ENCODE results near the gene TESMIN.

TESMIN gene

DNA sequence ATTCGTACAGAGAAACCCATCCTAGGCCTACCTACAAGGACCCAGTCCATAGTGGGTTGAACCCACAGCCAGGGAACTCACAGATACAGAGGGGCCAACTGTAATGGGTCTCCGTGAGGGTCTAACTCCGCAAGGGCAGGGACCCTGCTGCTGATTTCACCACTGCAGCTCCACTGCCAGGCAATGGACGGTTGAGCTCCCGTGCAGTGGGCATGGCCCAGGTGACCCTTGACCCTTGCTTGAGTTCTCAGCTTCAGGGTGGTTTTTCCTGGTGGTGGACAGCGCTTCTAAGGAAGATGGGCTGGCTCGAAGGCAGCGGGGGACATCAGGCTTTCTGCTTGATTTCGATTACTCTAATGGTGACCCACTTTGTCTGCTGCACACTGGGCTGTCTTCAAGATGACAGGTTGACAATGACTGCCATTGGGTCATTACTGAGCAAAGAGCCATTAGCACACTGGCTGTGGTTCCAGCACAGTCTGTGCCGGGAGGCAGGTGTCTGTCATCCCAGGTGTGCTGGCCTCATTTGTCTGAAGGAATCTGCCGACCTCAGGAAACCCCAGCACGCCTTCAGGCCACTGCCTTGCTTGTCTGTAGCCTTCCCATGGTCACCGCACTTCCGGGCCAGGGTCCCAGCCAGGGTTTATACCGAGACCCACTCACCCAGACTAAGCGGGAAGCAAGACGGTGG, 70.6 kb downstream of the TESMIN start:
- H3K27me3 ChIP-seq (replicated peaks; ENCODE audit: control insufficient read depth, insufficient read depth, low read length), result peaks cover 24% of the 10 kb centered on the region
- no peaks in the 10 kb centered on the region for H3K36me3 ChIP-seq (ENCODE audit: control insufficient read depth, insufficient read depth, low read length, severe bottlenecking)
- no peak for DNase-seq (ENCODE audit: low read depth)
- no peaks in the 10 kb centered on the region for H3K9me3 ChIP-seq (ENCODE audit: control insufficient read depth, low read length)
- no peak overlapping the region for H3K4me3 ChIP-seq (ENCODE audit: low read length)
- peaks cover 12% of the 10 kb centered on the region for H3K4me1 ChIP-seq (ENCODE audit: control insufficient read depth, insufficient read depth, low read length)
- no peak overlapping the region for H3K9ac ChIP-seq (ENCODE audit: low read length)

DNA sequence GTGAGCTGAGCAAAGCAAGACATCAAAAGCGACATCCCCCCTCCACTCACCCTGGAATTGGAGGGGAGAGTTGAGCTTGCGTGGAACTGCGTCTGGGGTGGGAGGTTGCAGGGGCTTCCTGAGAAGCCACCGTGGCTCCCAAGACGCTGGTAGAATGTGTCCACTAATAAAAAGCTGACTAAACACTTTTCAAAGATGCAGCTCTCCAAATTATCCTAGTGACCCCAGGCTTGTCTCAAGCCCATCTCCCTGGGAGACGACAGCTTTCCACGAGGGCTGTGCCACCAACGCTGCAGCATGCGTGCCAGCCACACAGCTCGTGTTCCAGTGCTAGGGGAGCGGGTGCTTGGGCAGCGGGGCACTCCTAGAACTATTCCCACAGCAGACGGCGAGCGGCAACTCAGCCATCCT, 73.3 kb downstream of the TESMIN start:
- H3K4me1 ChIP-seq (ENCODE audit: control insufficient read depth, insufficient read depth, low read length), result peaks cover 8% of the 10 kb centered on the region
- H3K36me3 ChIP-seq (ENCODE audit: control insufficient read depth, insufficient read depth, low read length, severe bottlenecking), result no peaks in the 10 kb centered on the region
- H3K9me3 ChIP-seq (ENCODE audit: control insufficient read depth, low read length), result peaks cover 10% of the 10 kb centered on the region
- H3K4me3 ChIP-seq (ENCODE audit: low read length), result no peak overlapping the region
- peaks cover 26% of the 10 kb centered on the region for H3K27me3 ChIP-seq (replicated peaks; ENCODE audit: control insufficient read depth, insufficient read depth, low read length)
- DNase-seq (ENCODE audit: low read depth), result no peak
- no peak overlapping the region for H3K9ac ChIP-seq (ENCODE audit: low read length)

DNA sequence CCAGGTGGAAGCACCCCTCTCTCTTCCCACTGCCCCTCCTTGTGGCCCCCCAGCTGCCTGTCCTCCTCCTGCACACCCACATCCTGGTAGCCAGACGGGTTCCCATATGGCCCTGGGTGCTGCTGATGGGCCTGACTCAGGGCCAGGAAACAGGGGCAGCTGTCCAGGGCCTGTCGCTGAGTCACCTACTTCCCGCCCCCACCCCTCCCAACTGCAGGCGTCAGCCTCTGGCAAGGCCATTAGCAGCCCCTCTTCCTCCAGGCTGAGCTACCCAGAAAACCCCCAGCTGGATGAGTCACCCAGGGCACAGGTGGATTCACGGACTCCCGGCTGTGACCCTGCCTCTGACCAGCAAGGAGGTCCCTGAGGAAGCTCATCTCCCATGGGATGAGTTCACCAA, 73.9 kb downstream of the TESMIN start:
- H3K27me3 ChIP-seq (replicated peaks; ENCODE audit: control insufficient read depth, insufficient read depth, low read length), result peaks cover 32% of the 10 kb centered on the region
- H3K4me1 ChIP-seq (ENCODE audit: control insufficient read depth, insufficient read depth, low read length), result peaks cover 2% of the 10 kb centered on the region
- no peaks in the 10 kb centered on the region for H3K36me3 ChIP-seq (ENCODE audit: control insufficient read depth, insufficient read depth, low read length, severe bottlenecking)
- DNase-seq (ENCODE audit: low read depth), result peak; percentile 33
- H3K4me3 ChIP-seq (ENCODE audit: low read length), result no peak overlapping the region
- H3K9ac ChIP-seq (ENCODE audit: low read length), result no peak overlapping the region
- peaks cover 10% of the 10 kb centered on the region for H3K9me3 ChIP-seq (ENCODE audit: control insufficient read depth, low read length)

DNA sequence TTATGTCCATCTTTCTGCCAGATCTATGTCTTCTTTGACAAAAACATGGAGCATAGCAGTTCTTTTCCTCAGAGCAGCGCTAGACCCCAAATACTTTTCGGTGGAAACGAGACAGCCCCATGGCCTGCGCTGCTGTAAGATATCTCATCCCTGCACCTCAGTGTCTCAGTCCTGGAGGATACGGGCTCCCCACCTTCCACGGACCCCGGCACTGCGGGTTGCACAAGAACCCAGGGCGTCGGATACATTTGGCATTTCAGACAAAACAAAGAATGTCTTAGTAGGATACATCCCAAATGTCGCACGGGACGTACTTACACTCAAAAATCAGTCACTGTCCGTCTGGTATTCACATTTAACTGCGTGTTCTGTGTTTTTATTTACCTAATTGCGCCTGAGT, 76.9 kb downstream of the TESMIN start:
- Histone ChIP-seq H3K9ac (ENCODE audit: low read length) (no peak overlapping the region), H3K4me3 (ENCODE audit: low read length) (no peak overlapping the region), H3K4me1 (ENCODE audit: control insufficient read depth, insufficient read depth, low read length) (no peaks in the 10 kb centered on the region), H3K36me3 (ENCODE audit: control insufficient read depth, insufficient read depth, low read length, severe bottlenecking) (no peaks in the 10 kb centered on the region), H3K9me3 (ENCODE audit: control insufficient read depth, low read length) (peaks cover 14% of the 10 kb centered on the region), H3K27me3 (replicated peaks; ENCODE audit: control insufficient read depth, insufficient read depth, low read length) (peaks cover 39% of the 10 kb centered on the region)
- no peak for DNase-seq (ENCODE audit: low read depth)

DNA sequence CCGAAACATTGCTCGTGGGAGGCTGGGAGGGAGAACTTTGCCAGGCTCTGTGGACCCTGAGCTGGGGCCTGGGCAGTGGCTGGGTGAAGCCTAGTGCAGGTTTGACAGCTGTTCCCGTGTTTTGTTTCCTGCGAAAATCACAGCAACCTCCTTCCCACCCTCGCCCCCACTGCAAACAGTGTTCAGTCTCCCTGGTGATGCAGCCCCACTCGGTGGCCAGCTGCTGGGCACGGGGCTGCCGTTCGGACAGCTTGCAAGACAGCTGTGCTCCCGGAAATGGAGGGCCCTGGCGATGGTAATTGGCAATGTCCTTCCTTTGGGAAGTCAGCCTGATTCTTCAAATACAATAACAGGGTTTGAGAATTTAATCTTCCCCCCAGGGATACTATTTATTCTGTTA, 77.3 kb downstream of the TESMIN start:
- Histone ChIP-seq H3K9ac (ENCODE audit: low read length) (no peak overlapping the region), H3K4me3 (ENCODE audit: low read length) (no peak overlapping the region), H3K36me3 (ENCODE audit: control insufficient read depth, insufficient read depth, low read length, severe bottlenecking) (no peaks in the 10 kb centered on the region), H3K27me3 (replicated peaks; ENCODE audit: control insufficient read depth, insufficient read depth, low read length) (peaks cover 43% of the 10 kb centered on the region), H3K9me3 (ENCODE audit: control insufficient read depth, low read length) (peaks cover 14% of the 10 kb centered on the region), H3K4me1 (ENCODE audit: control insufficient read depth, insufficient read depth, low read length) (no peaks in the 10 kb centered on the region)
- no peak for DNase-seq (ENCODE audit: low read depth)

DNA sequence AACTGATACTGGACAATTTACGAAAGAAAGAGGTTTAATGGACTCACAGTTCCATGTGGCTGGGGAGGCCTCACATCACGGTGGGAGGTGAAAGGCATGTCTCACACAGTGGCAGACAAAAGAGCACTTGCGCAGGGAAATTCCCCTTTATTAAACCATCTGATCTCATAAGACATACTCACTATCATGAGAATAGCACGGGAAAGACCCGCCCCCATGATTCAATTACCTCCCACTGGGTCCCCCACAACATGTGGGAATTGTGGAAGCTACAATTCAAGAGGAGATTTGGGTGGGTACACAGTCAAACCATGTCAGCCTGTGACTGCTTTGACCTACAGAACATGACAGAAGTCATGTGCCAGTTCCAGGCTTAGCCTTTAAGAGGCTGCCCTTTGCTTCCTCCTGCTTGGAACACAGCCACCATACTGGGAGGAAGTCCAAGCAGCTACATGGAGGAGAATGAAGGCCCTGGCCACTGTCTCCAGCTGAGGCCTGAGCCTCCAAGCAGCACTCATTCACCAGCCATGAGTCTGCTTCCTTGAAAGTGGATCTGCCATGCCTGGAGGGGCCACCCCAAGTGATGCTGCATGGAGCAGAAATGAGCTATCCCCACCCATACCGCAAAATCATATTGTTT, 77.9 kb downstream of the TESMIN start:
- no peak overlapping the region for H3K4me3 ChIP-seq (ENCODE audit: low read length)
- H3K9ac ChIP-seq (ENCODE audit: low read length), result no peak overlapping the region
- H3K36me3 ChIP-seq (ENCODE audit: control insufficient read depth, insufficient read depth, low read length, severe bottlenecking), result no peaks in the 10 kb centered on the region
- H3K9me3 ChIP-seq (ENCODE audit: control insufficient read depth, low read length), result peaks cover 14% of the 10 kb centered on the region
- DNase-seq (ENCODE audit: low read depth), result no peak
- H3K4me1 ChIP-seq (ENCODE audit: control insufficient read depth, insufficient read depth, low read length), result no peaks in the 10 kb centered on the region
- peaks cover 48% of the 10 kb centered on the region for H3K27me3 ChIP-seq (replicated peaks; ENCODE audit: control insufficient read depth, insufficient read depth, low read length)

DNA sequence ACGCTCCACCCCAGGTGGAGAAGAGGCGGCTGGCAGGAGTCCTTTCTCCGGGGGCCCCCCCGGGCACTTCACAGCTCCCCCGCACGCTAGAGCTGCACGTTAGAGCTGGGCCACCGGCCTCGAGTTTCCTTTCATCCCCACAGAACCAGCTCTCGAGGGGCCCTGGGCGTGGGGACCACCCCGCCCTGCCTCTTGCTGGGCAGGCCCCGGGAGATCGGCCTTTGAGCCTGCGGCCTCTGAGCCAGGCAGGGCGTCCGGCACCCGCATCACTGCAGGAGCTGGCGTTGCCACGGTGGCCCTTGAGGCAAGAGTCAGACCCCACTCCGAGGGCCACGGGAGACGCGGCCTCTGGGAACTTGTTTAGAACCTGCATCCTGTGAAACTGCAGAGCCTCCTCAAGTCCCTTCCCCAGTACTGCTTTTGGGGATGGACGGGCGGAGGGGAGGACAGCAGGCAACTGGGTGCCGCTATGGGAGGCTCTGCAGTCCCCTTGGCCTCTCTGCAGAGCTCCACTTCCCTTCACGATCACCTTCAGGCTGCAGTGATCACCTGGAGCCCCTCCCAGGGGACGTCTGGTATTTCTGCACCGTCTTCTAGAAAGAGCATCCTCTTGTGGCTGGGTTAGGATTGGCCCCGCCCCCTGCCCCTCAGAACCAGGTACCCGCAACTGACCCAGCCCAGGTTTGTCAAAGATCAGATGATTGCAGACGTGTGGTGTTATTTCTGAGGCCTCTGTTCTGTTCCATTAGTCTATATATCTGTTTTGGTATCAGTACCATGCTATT, 80.9 kb downstream of the TESMIN start:
- Histone ChIP-seq H3K27me3 (replicated peaks; ENCODE audit: control insufficient read depth, insufficient read depth, low read length) (peaks cover 50% of the 10 kb centered on the region), H3K4me1 (ENCODE audit: control insufficient read depth, insufficient read depth, low read length) (no peaks in the 10 kb centered on the region)
- DNase-seq (ENCODE audit: low read depth), result no peak

DNA sequence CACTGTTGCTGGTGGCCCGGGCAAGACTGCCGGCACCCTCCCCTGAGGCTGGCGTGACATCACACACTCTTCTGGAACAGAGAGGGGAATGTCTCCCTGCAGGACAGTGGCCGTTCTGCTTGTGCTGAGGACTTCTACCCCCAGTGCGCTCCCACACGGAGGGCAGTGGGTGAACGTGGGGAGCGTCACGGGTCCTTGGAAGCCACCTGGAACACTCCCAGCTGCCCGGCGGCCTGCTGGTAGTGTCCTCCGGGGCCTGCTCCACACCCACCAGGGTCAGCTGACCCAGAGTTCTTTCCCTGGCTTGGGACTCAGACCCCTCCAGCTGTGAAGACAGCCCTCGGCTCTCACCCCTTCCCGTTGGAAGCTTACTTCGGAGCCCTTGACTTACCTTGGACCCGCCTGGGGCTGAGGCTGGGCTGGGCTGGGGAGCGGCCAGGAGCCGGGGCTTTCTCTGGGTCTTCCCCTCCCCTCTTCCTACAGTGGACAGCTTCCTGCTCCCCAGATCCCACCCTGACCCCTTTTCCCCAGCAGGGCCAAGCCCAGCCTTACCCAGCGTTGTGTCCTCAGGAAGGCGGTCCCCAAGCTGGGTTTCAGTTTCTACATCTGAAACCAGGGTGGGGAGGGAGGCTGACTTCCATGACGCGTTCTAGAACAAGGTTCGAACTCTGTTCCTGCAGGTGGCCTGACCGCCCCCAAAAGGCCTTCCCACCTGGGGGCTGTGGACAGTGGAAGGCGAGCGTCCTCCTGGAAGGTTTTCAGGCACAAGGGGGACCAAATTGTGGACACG, 81.8 kb downstream of the TESMIN start:
- peaks cover 59% of the 10 kb centered on the region for H3K27me3 ChIP-seq (replicated peaks; ENCODE audit: control insufficient read depth, insufficient read depth, low read length)
- H3K9me3 ChIP-seq (ENCODE audit: control insufficient read depth, low read length), result peaks cover 14% of the 10 kb centered on the region
- H3K9ac ChIP-seq (ENCODE audit: low read length), result no peak overlapping the region
- DNase-seq (ENCODE audit: low read depth), result no peak
- no peaks in the 10 kb centered on the region for H3K36me3 ChIP-seq (ENCODE audit: control insufficient read depth, insufficient read depth, low read length, severe bottlenecking)
- H3K4me1 ChIP-seq (ENCODE audit: control insufficient read depth, insufficient read depth, low read length), result no peaks in the 10 kb centered on the region
- no peak overlapping the region for H3K4me3 ChIP-seq (ENCODE audit: low read length)

More for the DNA sequence above, 80.9 kb downstream of the TESMIN start:
- no peaks in the 10 kb centered on the region for H3K36me3 ChIP-seq (ENCODE audit: control insufficient read depth, insufficient read depth, low read length, severe bottlenecking)
- no peak overlapping the region for H3K4me3 ChIP-seq (ENCODE audit: low read length)
- peaks cover 14% of the 10 kb centered on the region for H3K9me3 ChIP-seq (ENCODE audit: control insufficient read depth, low read length)
- no peak overlapping the region for H3K9ac ChIP-seq (ENCODE audit: low read length)

DNA sequence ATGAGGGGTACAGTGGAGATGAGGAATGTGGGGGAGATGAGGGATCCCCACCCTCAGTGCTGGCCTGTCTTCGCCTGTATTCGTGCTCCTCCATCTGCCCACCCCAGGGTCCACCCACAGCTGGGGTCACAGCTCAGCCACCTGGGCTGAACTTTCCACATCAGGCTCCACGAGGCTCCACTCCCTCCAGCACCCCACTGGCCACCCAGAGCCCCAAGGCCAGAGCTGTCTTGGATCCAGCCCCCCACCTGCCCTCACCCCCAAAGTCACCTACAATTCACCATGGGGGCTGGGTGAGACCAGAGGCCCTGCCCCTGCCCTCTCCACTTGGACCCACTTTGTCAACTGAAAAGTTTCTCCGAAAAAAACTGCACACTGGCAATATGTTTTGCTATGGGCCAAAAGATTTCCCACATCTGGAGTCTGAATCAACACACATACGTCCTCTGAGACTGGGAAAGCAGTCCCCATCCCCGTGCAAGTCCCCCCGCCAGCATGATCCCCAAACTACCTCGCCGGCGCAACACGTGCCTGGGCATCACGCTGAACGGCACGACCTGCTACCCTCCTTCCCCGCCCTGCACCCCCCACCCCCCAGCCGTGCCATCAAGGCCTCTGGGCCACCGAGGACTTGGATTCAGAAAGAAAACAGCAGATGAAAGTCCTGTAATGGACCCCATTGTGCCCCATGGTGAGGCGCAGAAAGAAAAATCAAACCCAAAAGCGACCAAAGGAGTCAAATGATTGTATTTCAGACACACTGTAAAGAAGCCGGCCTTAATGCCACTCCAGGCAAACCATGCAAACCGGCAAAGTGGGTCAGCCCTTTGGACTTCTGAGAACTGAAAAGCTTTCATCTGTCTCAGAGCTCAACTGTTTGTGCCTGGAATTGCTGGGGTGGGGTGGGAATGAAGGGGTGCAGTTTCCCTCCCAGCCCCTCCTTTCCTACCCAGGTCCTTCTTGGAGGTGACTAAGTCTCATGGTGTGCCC, 83.5 kb downstream of the TESMIN start:
- Histone ChIP-seq H3K4me1 (ENCODE audit: control insufficient read depth, insufficient read depth, low read length) (no peaks in the 10 kb centered on the region), H3K4me3 (ENCODE audit: low read length) (no peak overlapping the region), H3K27me3 (replicated peaks; ENCODE audit: control insufficient read depth, insufficient read depth, low read length) (peaks cover 63% of the 10 kb centered on the region), H3K9me3 (ENCODE audit: control insufficient read depth, low read length) (peaks cover 7% of the 10 kb centered on the region), H3K36me3 (ENCODE audit: control insufficient read depth, insufficient read depth, low read length, severe bottlenecking) (no peaks in the 10 kb centered on the region), H3K9ac (ENCODE audit: low read length) (no peak overlapping the region)
- DNase-seq (ENCODE audit: low read depth), result no peak

DNA sequence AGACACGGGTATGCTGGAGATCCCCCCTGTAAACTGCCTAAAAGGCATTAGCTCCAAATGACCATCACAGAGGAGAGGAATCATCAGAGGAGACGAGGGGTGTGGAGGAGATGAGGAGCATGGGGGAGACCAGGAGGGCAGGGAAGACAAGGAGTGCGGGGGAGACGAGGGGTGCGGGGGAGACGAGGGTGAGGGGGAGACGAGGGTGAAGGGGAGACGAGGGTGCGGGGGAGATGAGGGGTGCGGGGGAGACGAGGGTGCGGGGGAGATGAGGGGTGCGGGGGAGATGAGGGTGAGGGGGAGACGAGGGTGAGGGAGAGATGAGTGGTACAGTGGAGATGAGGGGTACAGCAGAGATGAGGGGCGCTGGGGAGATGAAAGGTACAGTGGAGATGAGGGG, 84.5 kb downstream of the TESMIN start:
- Histone ChIP-seq H3K4me3 (ENCODE audit: low read length) (no peak overlapping the region), H3K9me3 (ENCODE audit: control insufficient read depth, low read length) (peaks cover 17% of the 10 kb centered on the region), H3K27me3 (replicated peaks; ENCODE audit: control insufficient read depth, insufficient read depth, low read length) (peaks cover 68% of the 10 kb centered on the region), H3K4me1 (ENCODE audit: control insufficient read depth, insufficient read depth, low read length) (no peaks in the 10 kb centered on the region), H3K36me3 (ENCODE audit: control insufficient read depth, insufficient read depth, low read length, severe bottlenecking) (no peaks in the 10 kb centered on the region), H3K9ac (ENCODE audit: low read length) (no peak overlapping the region)
- no peak for DNase-seq (ENCODE audit: low read depth)
